HFF-Myc (cell line): ENCODE measurements around the gene BACH2.
"Not testable (repeated sequence)": the region's sequence is repeated elsewhere in the genome, so short reads cannot be mapped to it uniquely, and the experiment has no call there.

ENCODE experiments used
- DNase-seq: peaks from one replicate; pipeline ENCODE4 v3.0.0-alpha.2; 2011; ENCODE audit warnings: low read depth; ENCODE audit errors: extremely low read depth
- H3K4me3 ChIP-seq: replicated peaks from 2 replicates; pipeline ENCODE4 v1.5.1; 2011; ENCODE audit warnings: low read depth, mild to moderate bottlenecking, control low read depth, low read length
- TF ChIP-seq, protein P1 (sequence below): IDR thresholded peaks from 2 replicates; pipeline ENCODE4 v1.5.1; 2012; ENCODE audit warnings: mild to moderate bottlenecking, low read depth, low read length, control low read depth; ENCODE audit errors: missing control alignments

BACH2 gene

GRCh38 chr6:90175627-90176538 lies 120.8 kb downstream of the BACH2 start:
- no peak for DNase-seq
- H3K4me3 ChIP-seq = no peak overlapping the region
- TF ChIP-seq, protein P1, sequence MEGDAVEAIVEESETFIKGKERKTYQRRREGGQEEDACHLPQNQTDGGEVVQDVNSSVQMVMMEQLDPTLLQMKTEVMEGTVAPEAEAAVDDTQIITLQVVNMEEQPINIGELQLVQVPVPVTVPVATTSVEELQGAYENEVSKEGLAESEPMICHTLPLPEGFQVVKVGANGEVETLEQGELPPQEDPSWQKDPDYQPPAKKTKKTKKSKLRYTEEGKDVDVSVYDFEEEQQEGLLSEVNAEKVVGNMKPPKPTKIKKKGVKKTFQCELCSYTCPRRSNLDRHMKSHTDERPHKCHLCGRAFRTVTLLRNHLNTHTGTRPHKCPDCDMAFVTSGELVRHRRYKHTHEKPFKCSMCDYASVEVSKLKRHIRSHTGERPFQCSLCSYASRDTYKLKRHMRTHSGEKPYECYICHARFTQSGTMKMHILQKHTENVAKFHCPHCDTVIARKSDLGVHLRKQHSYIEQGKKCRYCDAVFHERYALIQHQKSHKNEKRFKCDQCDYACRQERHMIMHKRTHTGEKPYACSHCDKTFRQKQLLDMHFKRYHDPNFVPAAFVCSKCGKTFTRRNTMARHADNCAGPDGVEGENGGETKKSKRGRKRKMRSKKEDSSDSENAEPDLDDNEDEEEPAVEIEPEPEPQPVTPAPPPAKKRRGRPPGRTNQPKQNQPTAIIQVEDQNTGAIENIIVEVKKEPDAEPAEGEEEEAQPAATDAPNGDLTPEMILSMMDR = no peak

GRCh38 chr6:90173262-90173925 lies 123.2 kb downstream of the BACH2 start:
- TF ChIP-seq, protein P1 = no peak
- no peak for DNase-seq
- no peak overlapping the region for H3K4me3 ChIP-seq

GRCh38 chr6:90170601-90171000 lies 126.0 kb downstream of the BACH2 start:
- TF ChIP-seq, protein P1 = no peak
- DNase-seq = no peak
- H3K4me3 ChIP-seq = no peak overlapping the region

DNA sequence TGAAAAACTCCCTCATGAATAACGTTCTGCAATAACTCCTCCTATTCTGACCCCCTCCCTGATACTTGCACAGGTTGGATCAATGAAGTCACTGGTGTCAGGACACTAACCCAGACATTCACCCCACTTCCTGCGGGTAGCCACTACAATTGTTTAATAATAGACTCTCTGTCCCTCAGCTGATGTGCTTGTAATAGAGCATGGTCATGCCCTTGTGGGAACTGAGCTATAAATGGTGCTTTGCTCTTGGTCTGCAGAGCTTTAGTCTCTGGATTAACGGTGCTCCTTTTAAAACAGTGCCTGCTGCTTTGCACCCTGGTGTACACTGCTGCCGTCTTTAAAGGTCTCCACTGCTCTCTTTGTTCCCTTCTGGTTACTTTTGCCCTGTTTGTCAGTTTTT lies 127.3 kb downstream of the BACH2 start:
- no peak overlapping the region for H3K4me3 ChIP-seq
- TF ChIP-seq, protein P1 = no peak
- DNase-seq = no peak

- TF ChIP-seq, protein P1 = no peak
- no peak overlapping the region for H3K4me3 ChIP-seq
- no peak for DNase-seq
Observed at GRCh38 chr6:90168693-90169131, 127.9 kb downstream of the BACH2 start.

DNA sequence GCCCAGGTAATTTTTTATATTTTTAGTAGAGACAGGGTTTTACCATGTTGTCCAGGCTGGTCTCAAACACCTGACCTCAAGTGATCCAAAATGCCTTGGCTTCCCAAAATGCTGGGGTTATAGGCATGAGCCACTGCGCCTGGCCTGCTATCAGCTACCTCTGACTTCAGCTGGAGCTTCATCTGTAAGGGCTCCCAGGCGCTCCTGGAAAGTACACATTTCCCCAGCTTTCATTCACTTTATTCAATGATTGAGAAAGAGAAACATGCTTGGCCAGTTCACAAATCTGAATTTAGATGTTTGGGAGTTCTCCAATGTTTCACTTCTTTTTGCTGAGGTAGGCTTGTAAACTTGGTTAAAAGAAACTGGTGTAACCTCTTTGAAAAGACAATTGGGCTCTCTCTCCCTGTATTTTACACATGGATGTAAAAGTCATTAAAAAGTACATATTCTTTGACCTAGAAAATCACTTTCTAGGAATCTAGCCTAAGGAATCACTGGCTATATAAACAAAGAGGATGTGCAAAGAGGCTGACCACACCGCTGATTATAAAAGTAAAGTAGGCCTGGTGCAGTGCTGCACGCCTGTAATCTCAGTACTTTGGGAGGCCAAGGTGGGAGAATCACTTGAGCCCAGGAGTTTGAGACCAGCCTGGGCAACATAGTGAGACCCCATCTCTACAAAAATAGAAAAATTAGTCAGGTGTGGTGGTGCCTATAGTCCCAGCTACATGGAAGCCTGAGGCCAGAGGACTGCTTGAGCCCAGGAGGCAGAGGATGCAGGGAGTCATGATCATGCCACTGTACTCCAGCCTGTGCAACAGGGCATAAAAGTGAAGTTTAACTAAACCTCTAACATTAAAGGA lies 128.9 kb downstream of the BACH2 start:
- TF ChIP-seq, protein P1 = no peak
- H3K4me3 ChIP-seq = no peak overlapping the region
- no peak for DNase-seq

DNA sequence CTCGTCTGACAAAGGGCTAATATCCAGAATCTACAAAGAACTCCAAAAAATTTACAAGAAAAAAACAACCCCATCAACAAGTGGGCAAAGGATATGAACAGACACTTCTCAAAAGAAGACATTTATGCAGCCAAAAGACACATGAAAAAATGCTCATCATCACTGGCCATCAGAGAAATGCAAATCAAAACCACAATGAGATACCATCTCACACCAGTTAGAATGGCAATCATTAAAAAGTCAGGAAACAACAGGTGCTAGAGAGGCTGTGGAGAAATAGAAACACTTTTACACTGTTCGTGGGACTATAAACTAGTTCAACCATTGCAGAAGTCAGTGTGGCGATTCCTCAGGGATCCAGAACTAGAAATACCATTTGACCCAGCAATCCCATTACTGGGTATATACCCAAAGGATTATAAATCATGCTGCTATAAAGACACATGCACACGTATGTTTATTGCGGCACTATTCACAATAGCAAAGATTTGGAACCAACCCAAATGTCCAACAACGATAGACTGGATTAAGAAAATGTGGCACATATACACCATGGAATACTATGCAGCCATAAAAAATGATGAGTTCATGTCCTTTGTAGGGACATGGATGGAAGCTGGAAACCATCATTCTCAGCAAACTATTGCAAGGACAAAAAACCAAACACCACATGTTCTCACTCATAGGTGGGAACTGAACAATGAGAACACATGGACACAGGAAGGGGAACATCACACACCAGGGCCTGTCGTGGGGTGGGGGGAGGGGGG lies 130.3 kb downstream of the BACH2 start:
- DNase-seq, H3K4me3 ChIP-seq: not testable (repeated sequence)
